ENCODE measurements around the gene SLC38A2.

The SLC38A2 gene

GRCh38 chr12:46388427-46389021 lies 16.0 kb upstream of the SLC38A2 start:
- H3K4me3 ChIP-seq (ENCODE audit: low read length): no peak overlapping the region
- TF ChIP-seq, protein P1, sequence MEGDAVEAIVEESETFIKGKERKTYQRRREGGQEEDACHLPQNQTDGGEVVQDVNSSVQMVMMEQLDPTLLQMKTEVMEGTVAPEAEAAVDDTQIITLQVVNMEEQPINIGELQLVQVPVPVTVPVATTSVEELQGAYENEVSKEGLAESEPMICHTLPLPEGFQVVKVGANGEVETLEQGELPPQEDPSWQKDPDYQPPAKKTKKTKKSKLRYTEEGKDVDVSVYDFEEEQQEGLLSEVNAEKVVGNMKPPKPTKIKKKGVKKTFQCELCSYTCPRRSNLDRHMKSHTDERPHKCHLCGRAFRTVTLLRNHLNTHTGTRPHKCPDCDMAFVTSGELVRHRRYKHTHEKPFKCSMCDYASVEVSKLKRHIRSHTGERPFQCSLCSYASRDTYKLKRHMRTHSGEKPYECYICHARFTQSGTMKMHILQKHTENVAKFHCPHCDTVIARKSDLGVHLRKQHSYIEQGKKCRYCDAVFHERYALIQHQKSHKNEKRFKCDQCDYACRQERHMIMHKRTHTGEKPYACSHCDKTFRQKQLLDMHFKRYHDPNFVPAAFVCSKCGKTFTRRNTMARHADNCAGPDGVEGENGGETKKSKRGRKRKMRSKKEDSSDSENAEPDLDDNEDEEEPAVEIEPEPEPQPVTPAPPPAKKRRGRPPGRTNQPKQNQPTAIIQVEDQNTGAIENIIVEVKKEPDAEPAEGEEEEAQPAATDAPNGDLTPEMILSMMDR (IDR thresholded peaks at IDR 0.05; ENCODE audit: insufficient read depth, low read depth, low read length, missing control alignments): no peak
- DNase-seq (ENCODE audit: low read depth): no peak

DNA sequence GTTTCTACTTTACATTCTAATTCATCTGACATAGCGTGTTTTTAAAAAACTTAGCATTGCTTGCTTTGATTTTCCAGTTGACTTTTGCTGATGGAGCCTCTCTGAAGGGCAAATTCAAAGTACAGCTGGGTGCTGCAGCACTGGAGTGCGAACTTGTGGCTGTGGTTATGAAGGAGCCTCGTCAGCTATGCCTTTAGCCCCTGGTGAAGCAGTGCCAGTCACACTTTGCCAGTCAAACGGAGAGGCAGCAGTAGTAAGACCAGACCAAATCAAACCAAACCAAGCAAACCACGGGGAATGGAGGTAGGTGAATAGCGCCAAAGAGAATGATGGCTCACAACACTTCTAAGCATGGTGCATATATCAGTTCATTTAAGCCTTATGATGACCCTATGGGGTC lies 15.1 kb upstream of the SLC38A2 start:
- DNase-seq (ENCODE audit: low read depth): no peak
- no peak overlapping the region for H3K4me3 ChIP-seq (ENCODE audit: low read length)
- TF ChIP-seq, protein P1 (IDR thresholded peaks at IDR 0.05; ENCODE audit: insufficient read depth, low read depth, low read length, missing control alignments): no peak

GRCh38 chr12:46386877-46387629 lies 14.5 kb upstream of the SLC38A2 start:
- H3K4me3 ChIP-seq (ENCODE audit: low read length): no peak overlapping the region
- TF ChIP-seq, protein P1 (IDR thresholded peaks at IDR 0.05; ENCODE audit: insufficient read depth, low read depth, low read length, missing control alignments): no peak
- DNase-seq (ENCODE audit: low read depth): no peak

DNA sequence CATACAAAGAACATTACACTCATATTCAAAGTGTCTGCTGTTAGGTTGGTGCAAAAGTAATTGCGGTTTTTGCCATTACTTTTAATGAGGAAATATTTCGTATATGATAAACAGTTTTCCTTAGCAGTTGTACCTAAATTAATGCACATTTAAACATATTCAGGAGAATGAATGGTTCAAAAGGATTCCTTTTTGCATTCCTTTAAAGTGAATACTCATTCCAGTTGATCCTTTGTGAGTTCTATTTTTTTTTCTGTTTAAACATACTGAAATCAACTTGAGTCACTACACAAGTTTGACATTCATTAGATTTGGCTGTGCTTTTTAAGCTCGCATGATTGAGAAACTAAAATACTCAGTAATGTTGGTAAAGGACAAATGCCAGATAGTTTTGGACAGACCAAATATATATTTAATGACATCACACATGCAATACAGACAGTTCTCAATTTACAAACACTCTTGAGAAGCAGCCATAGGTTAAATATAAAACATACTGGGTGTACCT lies 13.8 kb upstream of the SLC38A2 start:
- TF ChIP-seq, protein P1 (IDR thresholded peaks at IDR 0.05; ENCODE audit: insufficient read depth, low read depth, low read length, missing control alignments): no peak
- peak; percentile 88 for DNase-seq (ENCODE audit: low read depth)
- H3K4me3 ChIP-seq (ENCODE audit: low read length): no peak overlapping the region

GRCh38 chr12:46385438-46385837 lies 12.9 kb upstream of the SLC38A2 start:
- H3K4me3 ChIP-seq (ENCODE audit: low read length): no peak overlapping the region
- DNase-seq (ENCODE audit: low read depth): no peak
- TF ChIP-seq, protein P1 (IDR thresholded peaks at IDR 0.05; ENCODE audit: insufficient read depth, low read depth, low read length, missing control alignments): no peak

GRCh38 chr12:46384451-46385309 lies 12.1 kb upstream of the SLC38A2 start:
- TF ChIP-seq, protein P1 (IDR thresholded peaks at IDR 0.05; ENCODE audit: insufficient read depth, low read depth, low read length, missing control alignments): no peak
- no peak for DNase-seq (ENCODE audit: low read depth)
- peak overlapping the region; percentile 71 for H3K4me3 ChIP-seq (ENCODE audit: low read length)
